Liver (tissue), 9 donors: Measurements from ENCODE around the gene ASB1. TPM values are rescaled to one million over a fixed set of nuclear protein-coding genes. Genes with fewer than 3 reads are reported as not detected.

ENCODE experiments used
- DNase-seq: peaks from one replicate; pipeline ENCODE4 v3.0.0-alpha.2; 2017; ENCODE audit warnings: low spot score
- H3K27ac ChIP-seq, 2 donors: one replicate each; pipeline ENCODE4 v1.7.0; 2013; ENCODE audit warnings: inconsistent platforms in 2 of 2, low read length in 2 of 2, control low read depth in 1 of 2, low read depth in 1 of 2, mild to moderate bottlenecking in 1 of 2
- H3K27me3 ChIP-seq, 4 donors: one replicate each; pipeline versions ENCODE4 v1.6.1 to v1.7.0; 2013; ENCODE audit warnings: low read length in 3 of 4, inconsistent platforms in 1 of 4, mild to moderate bottlenecking in 1 of 4, moderate library complexity in 1 of 4; ENCODE audit not compliant: control insufficient read depth in 4 of 4, insufficient read depth in 4 of 4
- H3K36me3 ChIP-seq, 4 donors: one replicate each; pipeline versions ENCODE4 v1.6.1 to v1.7.0; 2013; ENCODE audit warnings: low read length in 3 of 4, mild to moderate bottlenecking in 3 of 4, low read depth in 1 of 4, moderate library complexity in 1 of 4; ENCODE audit not compliant: control insufficient read depth in 4 of 4, insufficient read depth in 3 of 4
- H3K4me1 ChIP-seq, 4 donors: one replicate each; pipeline versions ENCODE4 v1.6.1 to v1.7.0; 2013; ENCODE audit warnings: low read length in 3 of 4, mild to moderate bottlenecking in 3 of 4, moderate library complexity in 1 of 4; ENCODE audit not compliant: control insufficient read depth in 4 of 4, insufficient read depth in 4 of 4
- H3K4me3 ChIP-seq, 3 donors: one replicate each; pipeline versions ENCODE4 v1.6.1 to v1.7.0; 2013; ENCODE audit warnings: low read length in 3 of 3, control low read depth in 1 of 3, low read depth in 1 of 3, mild to moderate bottlenecking in 1 of 3
- H3K9ac ChIP-seq, 2 donors: one replicate each; pipeline ENCODE4 v1.7.0; 2013; ENCODE audit warnings: low read length in 2 of 2, mild to moderate bottlenecking in 2 of 2, moderate library complexity in 2 of 2, control low read depth in 1 of 2, low read depth in 1 of 2
- H3K9me3 ChIP-seq, 4 donors: one replicate each; pipeline versions ENCODE4 v1.6.1 to v1.7.0; 2013; ENCODE audit warnings: low read length in 3 of 4; ENCODE audit not compliant: control insufficient read depth in 4 of 4
- EGR1 ChIP-seq, 2 donors: IDR thresholded peaks; 2 replicates each; pipeline ENCODE4 v1.6.1; 2016 to 2018; ENCODE audit warnings: antibody characterized with exemption in 2 of 2, low read depth in 2 of 2
- FOXA1 ChIP-seq: IDR thresholded peaks from 2 replicates; pipeline ENCODE4 v1.6.1; 2016; ENCODE audit warnings: antibody characterized with exemption
- FOXA2 ChIP-seq: IDR thresholded peaks from 2 replicates; pipeline ENCODE4 v1.6.1; 2016; ENCODE audit warnings: antibody characterized with exemption
- GABPA ChIP-seq, 2 donors: IDR thresholded peaks in 1 of 2; conservative IDR thresholded peaks in 1 of 2; 2 replicates each; pipeline ENCODE4 v1.6.1; 2016; ENCODE audit warnings: antibody characterized with exemption in 2 of 2, mild to moderate bottlenecking in 1 of 2, moderate library complexity in 1 of 2
- HNF4A ChIP-seq, 2 donors: conservative IDR thresholded peaks; 2 replicates each; pipeline ENCODE4 v1.6.1; 2016; ENCODE audit warnings: antibody characterized with exemption in 2 of 2, mild to moderate bottlenecking in 2 of 2
- HNF4G ChIP-seq: IDR thresholded peaks from 2 replicates; pipeline ENCODE4 v1.6.1; 2016; ENCODE audit warnings: antibody characterized with exemption
- NR2F2 ChIP-seq: IDR thresholded peaks from 2 replicates; pipeline ENCODE4 v1.6.1; 2016; ENCODE audit warnings: antibody characterized with exemption
- RAD21 ChIP-seq, 2 donors: IDR thresholded peaks; 2 replicates each; pipeline ENCODE4 v1.6.1; 2016; ENCODE audit warnings: antibody characterized with exemption in 2 of 2, mild to moderate bottlenecking in 2 of 2
- RXRA ChIP-seq, 2 donors: IDR thresholded peaks; 2 replicates each; pipeline ENCODE4 v1.6.1; 2017 to 2018; ENCODE audit warnings: antibody characterized with exemption in 2 of 2, mild to moderate bottlenecking in 1 of 2
- SP1 ChIP-seq: IDR thresholded peaks from 2 replicates; pipeline ENCODE4 v1.6.1; 2018; ENCODE audit warnings: antibody characterized with exemption, mild to moderate bottlenecking
- TAF1 ChIP-seq: conservative IDR thresholded peaks from 2 replicates; pipeline ENCODE4 v1.6.1; 2016; ENCODE audit warnings: antibody characterized with exemption, mild to moderate bottlenecking
- YY1 ChIP-seq: IDR thresholded peaks from 2 replicates; pipeline ENCODE4 v1.6.1; 2016; ENCODE audit warnings: antibody characterized with exemption, mild to moderate bottlenecking
- WGBS: extraction: QIAGEN DNeasy Blood & Tissue Kit; methylation state at CpG from one replicate; pipeline ENCODE4 v1.1.7; 2013; 5-methylcytosine and 5-hydroxymethylcytosine counted together
- polyA plus RNA-seq, 2 donors: library from polyadenylated mRNA; stranded (reverse) in 1 of 2; unstranded in 1 of 2; fragments of 200-250 nt in 1 of 2; fragments of >200 nt in 1 of 2; fragmentation: Nextera tagmentation in 1 of 2; extraction: Ambion mirVana in 1 of 2; gene quantifications; one replicate each; pipeline versions ENCODE4 v1.2.1 to v1.2.3, GENCODE V29; 2013 to 2015
- total RNA-seq, 2 donors: library from RNA; depleted of rRNA; stranded (reverse); fragments of >200 nt; gene quantifications; one replicate each; pipeline ENCODE4 v1.2.3, GENCODE V29; 2014
- TF ChIP-seq, protein P1 (sequence below): IDR thresholded peaks from 2 replicates; pipeline ENCODE4 v1.6.1; 2016; ENCODE audit warnings: antibody characterized with exemption, mild to moderate bottlenecking
- TF ChIP-seq, protein P2 (sequence below): IDR thresholded peaks from 2 replicates; pipeline ENCODE4 v1.6.1; 2016; ENCODE audit warnings: antibody characterized with exemption
- TF ChIP-seq, protein P3 (sequence below): IDR thresholded peaks from 2 replicates; pipeline ENCODE4 v1.6.1; 2016; ENCODE audit warnings: antibody characterized with exemption
- TF ChIP-seq, protein P4 (sequence below): fragments of 150-350 bp; IDR thresholded peaks from 2 replicates; pipeline ENCODE4 v1.5.1; 2017; ENCODE audit warnings: improper control_type of control experiment, low read depth, low read length; ENCODE audit not compliant: missing input control
- donor health status: healthy.
- donor health status: healthy.
- donor health status: healthy.
- donor health status: healthy.
- donor health status: healthy.

Gene ASB1
- total and polyA plus RNA-seq, 4 donors, result 6.1 to 15.2 (median 10.5) TPM

DNA sequence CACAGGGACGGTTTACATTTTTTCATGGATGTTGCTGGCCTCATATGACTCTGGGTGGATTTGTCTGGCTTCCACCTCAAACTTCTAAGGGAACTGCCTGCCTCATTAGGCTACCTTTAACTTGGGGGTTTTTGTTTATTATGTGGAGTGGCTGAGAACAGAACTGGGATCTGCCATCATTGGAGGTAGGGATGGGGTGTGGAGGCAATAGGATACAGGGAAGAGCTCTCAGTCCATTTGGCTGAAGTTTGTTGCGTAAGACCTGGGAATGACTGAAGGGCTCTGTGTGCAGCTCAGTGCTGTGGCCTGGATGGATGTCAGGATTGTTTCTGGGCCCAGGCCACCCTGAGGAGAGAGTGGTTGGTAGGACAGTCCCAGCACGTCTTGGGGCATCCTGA, 31.2 kb downstream of the ASB1 start:
- Histone ChIP-seq H3K36me3 (no peaks in the 10 kb centered on the region), H3K9ac (no peak overlapping the region), H3K4me1 (no peaks in the 10 kb centered on the region), H3K27ac (no peak overlapping the region), H3K9me3 (no peaks in the 10 kb centered on the region), H3K27me3 (no peaks in the 10 kb centered on the region), H3K4me3 (no peak overlapping the region)
- DNase-seq, result no peak
- 93% methylated on average over 3 of the region's 3 CpGs for WGBS
- TF ChIP-seq, protein P1, sequence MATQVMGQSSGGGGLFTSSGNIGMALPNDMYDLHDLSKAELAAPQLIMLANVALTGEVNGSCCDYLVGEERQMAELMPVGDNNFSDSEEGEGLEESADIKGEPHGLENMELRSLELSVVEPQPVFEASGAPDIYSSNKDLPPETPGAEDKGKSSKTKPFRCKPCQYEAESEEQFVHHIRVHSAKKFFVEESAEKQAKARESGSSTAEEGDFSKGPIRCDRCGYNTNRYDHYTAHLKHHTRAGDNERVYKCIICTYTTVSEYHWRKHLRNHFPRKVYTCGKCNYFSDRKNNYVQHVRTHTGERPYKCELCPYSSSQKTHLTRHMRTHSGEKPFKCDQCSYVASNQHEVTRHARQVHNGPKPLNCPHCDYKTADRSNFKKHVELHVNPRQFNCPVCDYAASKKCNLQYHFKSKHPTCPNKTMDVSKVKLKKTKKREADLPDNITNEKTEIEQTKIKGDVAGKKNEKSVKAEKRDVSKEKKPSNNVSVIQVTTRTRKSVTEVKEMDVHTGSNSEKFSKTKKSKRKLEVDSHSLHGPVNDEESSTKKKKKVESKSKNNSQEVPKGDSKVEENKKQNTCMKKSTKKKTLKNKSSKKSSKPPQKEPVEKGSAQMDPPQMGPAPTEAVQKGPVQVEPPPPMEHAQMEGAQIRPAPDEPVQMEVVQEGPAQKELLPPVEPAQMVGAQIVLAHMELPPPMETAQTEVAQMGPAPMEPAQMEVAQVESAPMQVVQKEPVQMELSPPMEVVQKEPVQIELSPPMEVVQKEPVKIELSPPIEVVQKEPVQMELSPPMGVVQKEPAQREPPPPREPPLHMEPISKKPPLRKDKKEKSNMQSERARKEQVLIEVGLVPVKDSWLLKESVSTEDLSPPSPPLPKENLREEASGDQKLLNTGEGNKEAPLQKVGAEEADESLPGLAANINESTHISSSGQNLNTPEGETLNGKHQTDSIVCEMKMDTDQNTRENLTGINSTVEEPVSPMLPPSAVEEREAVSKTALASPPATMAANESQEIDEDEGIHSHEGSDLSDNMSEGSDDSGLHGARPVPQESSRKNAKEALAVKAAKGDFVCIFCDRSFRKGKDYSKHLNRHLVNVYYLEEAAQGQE, result no peak
- TF ChIP-seq HNF4G, result no peak
- TF ChIP-seq NR2F2, result no peak
- TF ChIP-seq, protein P2, sequence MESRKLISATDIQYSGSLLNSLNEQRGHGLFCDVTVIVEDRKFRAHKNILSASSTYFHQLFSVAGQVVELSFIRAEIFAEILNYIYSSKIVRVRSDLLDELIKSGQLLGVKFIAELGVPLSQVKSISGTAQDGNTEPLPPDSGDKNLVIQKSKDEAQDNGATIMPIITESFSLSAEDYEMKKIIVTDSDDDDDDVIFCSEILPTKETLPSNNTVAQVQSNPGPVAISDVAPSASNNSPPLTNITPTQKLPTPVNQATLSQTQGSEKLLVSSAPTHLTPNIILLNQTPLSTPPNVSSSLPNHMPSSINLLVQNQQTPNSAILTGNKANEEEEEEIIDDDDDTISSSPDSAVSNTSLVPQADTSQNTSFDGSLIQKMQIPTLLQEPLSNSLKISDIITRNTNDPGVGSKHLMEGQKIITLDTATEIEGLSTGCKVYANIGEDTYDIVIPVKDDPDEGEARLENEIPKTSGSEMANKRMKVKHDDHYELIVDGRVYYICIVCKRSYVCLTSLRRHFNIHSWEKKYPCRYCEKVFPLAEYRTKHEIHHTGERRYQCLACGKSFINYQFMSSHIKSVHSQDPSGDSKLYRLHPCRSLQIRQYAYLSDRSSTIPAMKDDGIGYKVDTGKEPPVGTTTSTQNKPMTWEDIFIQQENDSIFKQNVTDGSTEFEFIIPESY, result no peak
- TF ChIP-seq SP1, result no peak
- no peak for TF ChIP-seq RXRA (IDR thresholded peaks at IDR 0.05)
- no peak for TF ChIP-seq YY1
- TF ChIP-seq FOXA1, result no peak

DNA sequence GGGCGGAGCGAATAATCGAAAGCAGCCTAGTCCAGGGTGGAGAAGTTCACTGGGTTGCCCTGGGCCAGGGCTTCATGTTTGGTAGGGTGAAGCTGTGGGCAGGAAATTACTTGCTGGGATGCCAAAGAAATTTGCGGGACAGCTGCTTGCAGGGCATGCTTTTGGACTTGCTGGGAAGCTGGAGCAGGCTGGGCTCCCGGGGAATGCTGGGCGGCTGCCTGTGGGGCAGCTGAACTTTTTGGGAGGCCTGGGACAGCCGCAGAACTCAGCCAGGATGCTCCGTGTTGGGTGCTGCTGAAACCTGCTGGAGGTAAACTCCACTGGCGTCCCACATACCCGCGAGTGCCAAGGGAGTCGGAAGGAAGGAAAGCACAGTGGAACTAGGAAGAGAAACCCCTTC, 31.9 kb downstream of the ASB1 start:
- Histone ChIP-seq H3K27me3 (no peaks in the 10 kb centered on the region), H3K9me3 (no peaks in the 10 kb centered on the region), H3K27ac (no peak overlapping the region), H3K36me3 (no peaks in the 10 kb centered on the region), H3K4me3 (no peak overlapping the region), H3K9ac (no peak overlapping the region), H3K4me1 (no peaks in the 10 kb centered on the region)
- 88% methylated on average over 12 of the region's 12 CpGs for WGBS
- DNase-seq, result no peak
- TF ChIP-seq HNF4G (no peak), HNF4A (conservative IDR thresholded peaks at IDR 0.05) (no peak), RAD21 (IDR thresholded peaks at IDR 0.05) (no peak), SP1 (no peak), FOXA2 (no peak), GABPA (IDR thresholded peaks at IDR 0.05 in 1 of 2, conservative IDR thresholded peaks at IDR 0.05 in 1 of 2) (no peak), EGR1 (IDR thresholded peaks at IDR 0.05; ENCODE audit: low read depth in 2 of 2) (no peak), RXRA (IDR thresholded peaks at IDR 0.05) (no peak), FOXA1 (no peak), NR2F2 (no peak), TAF1 (no peak)
- TF ChIP-seq, protein P3, sequence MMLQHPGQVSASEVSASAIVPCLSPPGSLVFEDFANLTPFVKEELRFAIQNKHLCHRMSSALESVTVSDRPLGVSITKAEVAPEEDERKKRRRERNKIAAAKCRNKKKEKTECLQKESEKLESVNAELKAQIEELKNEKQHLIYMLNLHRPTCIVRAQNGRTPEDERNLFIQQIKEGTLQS, result no peak
- TF ChIP-seq, protein P1, result no peak
- TF ChIP-seq, protein P4, sequence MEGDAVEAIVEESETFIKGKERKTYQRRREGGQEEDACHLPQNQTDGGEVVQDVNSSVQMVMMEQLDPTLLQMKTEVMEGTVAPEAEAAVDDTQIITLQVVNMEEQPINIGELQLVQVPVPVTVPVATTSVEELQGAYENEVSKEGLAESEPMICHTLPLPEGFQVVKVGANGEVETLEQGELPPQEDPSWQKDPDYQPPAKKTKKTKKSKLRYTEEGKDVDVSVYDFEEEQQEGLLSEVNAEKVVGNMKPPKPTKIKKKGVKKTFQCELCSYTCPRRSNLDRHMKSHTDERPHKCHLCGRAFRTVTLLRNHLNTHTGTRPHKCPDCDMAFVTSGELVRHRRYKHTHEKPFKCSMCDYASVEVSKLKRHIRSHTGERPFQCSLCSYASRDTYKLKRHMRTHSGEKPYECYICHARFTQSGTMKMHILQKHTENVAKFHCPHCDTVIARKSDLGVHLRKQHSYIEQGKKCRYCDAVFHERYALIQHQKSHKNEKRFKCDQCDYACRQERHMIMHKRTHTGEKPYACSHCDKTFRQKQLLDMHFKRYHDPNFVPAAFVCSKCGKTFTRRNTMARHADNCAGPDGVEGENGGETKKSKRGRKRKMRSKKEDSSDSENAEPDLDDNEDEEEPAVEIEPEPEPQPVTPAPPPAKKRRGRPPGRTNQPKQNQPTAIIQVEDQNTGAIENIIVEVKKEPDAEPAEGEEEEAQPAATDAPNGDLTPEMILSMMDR, result no peak
